ENCODE data around the gene SERPINF2.

The SERPINF2 gene

DNA sequence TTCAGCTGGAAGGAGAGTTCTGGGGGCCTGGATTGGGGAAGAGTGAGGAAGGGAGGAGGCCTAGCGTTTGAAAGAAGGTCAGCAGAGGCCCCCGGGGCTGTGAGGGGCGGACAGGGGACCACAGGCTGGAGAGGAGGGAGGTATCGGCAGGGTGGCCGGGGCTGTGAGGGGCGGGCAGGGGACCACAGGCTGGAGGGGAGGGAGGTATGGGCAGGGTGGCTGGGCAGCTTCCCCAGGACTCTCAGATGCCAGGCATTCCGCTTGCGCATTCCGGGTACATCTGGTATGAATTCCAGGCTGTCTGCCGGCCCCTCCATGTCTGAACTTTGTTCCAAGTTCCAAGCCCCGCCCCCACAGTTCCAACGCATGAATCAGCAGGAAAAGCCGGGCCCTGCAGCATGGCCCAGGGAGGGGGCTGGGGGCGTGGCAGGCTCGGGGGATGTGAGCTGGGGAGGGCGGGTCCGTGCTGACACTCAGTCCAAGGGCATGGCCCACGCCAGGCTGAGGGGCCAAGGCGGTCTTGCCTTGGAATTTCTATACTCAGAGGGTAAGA, 28.2 kb upstream of the SERPINF2 start:
- TF ChIP-seq, protein P1, sequence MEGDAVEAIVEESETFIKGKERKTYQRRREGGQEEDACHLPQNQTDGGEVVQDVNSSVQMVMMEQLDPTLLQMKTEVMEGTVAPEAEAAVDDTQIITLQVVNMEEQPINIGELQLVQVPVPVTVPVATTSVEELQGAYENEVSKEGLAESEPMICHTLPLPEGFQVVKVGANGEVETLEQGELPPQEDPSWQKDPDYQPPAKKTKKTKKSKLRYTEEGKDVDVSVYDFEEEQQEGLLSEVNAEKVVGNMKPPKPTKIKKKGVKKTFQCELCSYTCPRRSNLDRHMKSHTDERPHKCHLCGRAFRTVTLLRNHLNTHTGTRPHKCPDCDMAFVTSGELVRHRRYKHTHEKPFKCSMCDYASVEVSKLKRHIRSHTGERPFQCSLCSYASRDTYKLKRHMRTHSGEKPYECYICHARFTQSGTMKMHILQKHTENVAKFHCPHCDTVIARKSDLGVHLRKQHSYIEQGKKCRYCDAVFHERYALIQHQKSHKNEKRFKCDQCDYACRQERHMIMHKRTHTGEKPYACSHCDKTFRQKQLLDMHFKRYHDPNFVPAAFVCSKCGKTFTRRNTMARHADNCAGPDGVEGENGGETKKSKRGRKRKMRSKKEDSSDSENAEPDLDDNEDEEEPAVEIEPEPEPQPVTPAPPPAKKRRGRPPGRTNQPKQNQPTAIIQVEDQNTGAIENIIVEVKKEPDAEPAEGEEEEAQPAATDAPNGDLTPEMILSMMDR (IDR thresholded peaks at IDR 0.05) = no peak

- TF ChIP-seq, protein P1 (IDR thresholded peaks at IDR 0.05) = no peak
These were observed 27.5 kb upstream of the SERPINF2 start for GRCh38 chr17:1714980-1715802.

DNA sequence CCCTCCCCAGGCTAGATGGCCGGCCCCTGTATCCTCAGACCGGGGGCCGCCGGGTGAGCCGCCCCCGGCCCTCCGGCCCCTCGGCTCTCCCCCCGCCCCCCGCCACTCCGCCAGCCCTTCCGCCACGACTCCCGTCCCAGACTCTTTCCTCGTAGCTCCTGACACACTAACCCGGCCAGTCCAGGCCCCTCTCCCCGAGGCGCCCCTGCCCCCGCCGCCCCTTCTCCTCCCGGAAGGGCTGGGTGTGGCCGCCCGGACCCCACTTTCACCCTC, 26.9 kb upstream of the SERPINF2 start:
- TF ChIP-seq, protein P1 (IDR thresholded peaks at IDR 0.05) = no peak

DNA sequence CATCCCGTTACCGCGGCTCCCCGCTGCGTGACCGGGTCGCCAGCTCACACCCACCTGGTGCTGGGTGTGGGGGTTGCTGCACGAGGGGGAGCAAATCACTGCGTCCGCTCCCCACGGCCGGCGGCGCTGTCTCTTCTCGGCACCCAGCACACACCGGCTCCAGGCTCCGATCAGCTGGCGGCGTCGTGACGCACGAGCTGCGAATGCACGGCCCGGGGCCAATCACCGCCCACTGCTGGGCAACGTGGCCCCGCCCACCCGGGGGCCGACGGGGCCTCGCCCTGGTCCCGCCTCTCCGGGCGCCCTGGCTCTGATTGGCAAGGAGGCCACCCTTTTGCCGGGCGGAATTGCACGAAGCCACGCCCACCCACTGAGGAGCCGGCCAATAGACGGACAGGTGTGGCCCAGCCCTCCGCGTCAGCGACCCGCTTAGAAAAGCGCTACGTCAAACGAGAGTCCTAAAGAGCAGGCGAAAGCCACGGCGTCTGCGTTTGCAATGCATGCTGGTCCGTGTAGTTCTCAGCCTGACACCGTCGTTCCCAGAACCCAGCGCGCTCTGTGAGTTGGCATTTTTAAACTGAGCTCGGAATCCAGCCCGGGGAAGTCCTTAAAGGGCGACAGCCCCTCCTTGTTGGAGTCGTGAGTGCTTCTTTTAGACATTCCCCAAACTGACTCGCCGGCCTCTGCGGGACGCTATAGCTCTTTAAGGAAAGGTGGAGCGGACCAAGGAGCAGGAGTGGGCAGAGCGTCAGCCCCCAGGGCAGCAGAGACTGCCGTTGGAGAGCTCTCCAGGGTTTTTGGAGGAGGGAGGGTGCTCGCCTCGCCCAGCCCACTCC, 26.4 kb upstream of the SERPINF2 start:
- TF ChIP-seq, protein P1 (IDR thresholded peaks at IDR 0.05) = no peak

- TF ChIP-seq, protein P1 (IDR thresholded peaks at IDR 0.05) = no peak
These were observed 25.6 kb upstream of the SERPINF2 start for GRCh38 chr17:1716912-1717695.

- TF ChIP-seq, protein P1 (IDR thresholded peaks at IDR 0.05) = no peak
These were observed 24.1 kb upstream of the SERPINF2 start for GRCh38 chr17:1718362-1719165.
